Bronchial epithelial cell (primary cell): ENCODE data around the gene CARHSP1. TPM values are rescaled to one million over a fixed set of nuclear protein-coding genes. Genes with fewer than 3 reads are reported as not detected.
"Not testable (repeated sequence)": the region's sequence is repeated elsewhere in the genome, so short reads cannot be mapped to it uniquely, and the experiment has no call there.

ENCODE experiments used
- DNase-seq: peaks from one replicate; pipeline ENCODE4 v3.0.0-alpha.2; 2010; ENCODE audit warnings: low read depth
- FAIRE-seq: peaks from 2 replicates; lab custom pipeline; 2011; peaks lifted over from hg19 to GRCh38; lab: Jason Lieb, UNC
- H3K27me3 ChIP-seq: 2 replicates; pipeline ENCODE4 v1.5.1; 2011; ENCODE audit warnings: low read length; ENCODE audit not compliant: control insufficient read depth, insufficient read depth
- H3K36me3 ChIP-seq: 2 replicates; pipeline ENCODE4 v1.5.1; 2011; ENCODE audit warnings: low read length; ENCODE audit not compliant: control insufficient read depth, insufficient read depth
- H3K4me3 ChIP-seq: 2 replicates; pipeline ENCODE4 v1.5.1; 2011; ENCODE audit warnings: mild to moderate bottlenecking, low read depth, low read length, control low read depth
- total RNA-seq: library from RNA; depleted of rRNA; stranded (reverse); fragments of >200 nt; gene quantifications from 2 replicates; pipeline ENCODE4 v1.2.1, GENCODE V29; 2014
- TF ChIP-seq, protein P1 (sequence below): IDR thresholded peaks from 2 replicates; pipeline ENCODE4 v1.5.1; 2011; ENCODE audit warnings: mild to moderate bottlenecking, moderate library complexity, low read length, control low read depth, inconsistent platforms; ENCODE audit not compliant: insufficient read depth, severe bottlenecking

The CARHSP1 gene
- total RNA-seq, 1 donor from 2014 or later, result 63.7 TPM

DNA sequence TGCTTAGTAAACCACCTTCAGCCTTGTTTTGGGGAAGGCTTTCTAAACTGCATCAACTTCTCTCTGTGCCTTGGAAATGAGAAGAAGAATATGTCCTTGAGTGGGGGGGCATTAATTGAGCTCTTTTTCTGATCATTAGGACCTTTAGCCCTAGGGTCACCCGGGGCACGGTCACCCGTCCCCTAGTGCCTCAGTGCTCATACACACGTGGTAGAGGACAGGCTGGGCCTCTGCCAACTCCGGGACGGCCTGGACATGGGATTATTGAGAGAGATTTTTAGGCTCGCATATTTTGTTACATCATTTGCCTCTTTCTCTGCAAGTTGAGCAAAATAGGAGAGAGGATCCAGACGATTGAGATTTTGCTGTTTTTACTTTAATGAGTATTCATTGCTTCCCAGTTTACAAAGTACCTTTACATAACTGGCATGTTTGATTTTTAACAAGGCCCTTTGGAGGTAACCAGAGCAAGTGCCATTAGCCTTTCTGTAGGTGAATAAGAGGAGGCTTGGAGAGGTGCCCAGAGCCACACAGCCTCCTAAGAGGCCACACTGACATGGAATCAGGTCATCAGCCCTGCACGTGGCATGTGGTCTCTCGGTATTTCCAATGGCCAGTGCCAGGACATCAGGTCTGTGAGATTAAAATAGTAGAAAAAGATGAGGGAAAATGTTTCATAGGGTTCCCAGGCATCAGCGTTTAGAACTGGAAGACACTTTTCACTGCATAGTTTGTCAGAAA is 60.0 kb downstream of the CARHSP1 start:
- Histone ChIP-seq H3K36me3 (peaks cover 33% of the 10 kb centered on the region), H3K27me3 (no peaks in the 10 kb centered on the region), H3K4me3 (no peak overlapping the region)
- no peak for DNase-seq
- no peak for FAIRE-seq
- TF ChIP-seq, protein P1, sequence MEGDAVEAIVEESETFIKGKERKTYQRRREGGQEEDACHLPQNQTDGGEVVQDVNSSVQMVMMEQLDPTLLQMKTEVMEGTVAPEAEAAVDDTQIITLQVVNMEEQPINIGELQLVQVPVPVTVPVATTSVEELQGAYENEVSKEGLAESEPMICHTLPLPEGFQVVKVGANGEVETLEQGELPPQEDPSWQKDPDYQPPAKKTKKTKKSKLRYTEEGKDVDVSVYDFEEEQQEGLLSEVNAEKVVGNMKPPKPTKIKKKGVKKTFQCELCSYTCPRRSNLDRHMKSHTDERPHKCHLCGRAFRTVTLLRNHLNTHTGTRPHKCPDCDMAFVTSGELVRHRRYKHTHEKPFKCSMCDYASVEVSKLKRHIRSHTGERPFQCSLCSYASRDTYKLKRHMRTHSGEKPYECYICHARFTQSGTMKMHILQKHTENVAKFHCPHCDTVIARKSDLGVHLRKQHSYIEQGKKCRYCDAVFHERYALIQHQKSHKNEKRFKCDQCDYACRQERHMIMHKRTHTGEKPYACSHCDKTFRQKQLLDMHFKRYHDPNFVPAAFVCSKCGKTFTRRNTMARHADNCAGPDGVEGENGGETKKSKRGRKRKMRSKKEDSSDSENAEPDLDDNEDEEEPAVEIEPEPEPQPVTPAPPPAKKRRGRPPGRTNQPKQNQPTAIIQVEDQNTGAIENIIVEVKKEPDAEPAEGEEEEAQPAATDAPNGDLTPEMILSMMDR, result no peak

DNA sequence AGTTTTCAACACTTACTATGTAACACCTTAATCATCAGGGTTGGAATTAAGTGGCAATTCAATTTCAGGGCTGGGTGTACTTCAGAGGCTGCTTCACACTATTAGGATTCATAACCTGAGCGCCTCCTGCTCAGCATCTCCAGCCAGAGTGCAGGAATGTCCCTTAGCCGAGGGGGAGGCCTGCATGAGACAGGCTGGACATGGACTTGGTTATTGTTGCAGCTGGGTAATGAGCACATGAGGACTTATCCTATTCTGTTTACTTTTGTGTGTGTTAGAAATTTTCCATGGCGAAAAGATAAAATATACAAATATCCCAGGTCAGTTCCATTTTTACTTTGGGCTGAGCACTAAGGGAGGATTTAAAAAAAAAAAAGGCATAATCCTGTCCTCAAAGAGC is 60.8 kb downstream of the CARHSP1 start:
- DNase-seq (no peak), FAIRE-seq (no peak)
- no peaks in the 10 kb centered on the region for H3K27me3 ChIP-seq
- H3K4me3 ChIP-seq, result no peak overlapping the region
- H3K36me3 ChIP-seq, result peaks cover 29% of the 10 kb centered on the region
- TF ChIP-seq, protein P1, result no peak

DNA sequence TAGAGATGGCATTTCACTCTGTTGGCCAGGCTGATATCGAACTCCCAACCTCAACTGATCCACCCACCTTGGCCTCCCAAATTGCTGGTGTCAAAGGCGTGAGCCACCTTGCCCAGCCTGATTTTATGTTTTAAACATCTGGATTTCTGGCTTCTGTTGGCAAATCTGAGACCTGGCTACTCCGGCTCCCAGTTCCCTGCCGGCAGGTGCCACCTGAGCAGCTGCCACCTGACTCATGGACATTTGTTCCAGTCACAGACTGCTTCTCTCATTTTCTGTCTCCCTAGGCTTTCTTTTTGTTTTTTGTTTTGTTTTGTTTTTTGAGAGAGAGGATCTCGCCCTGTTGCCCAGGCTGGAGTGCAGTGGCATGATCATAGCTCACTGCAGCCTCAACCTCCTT is 61.6 kb downstream of the CARHSP1 start:
- DNase-seq, result no peak
- no peak for FAIRE-seq
- no peaks in the 10 kb centered on the region for H3K27me3 ChIP-seq
- H3K36me3 ChIP-seq, result peaks cover 28% of the 10 kb centered on the region
- TF ChIP-seq, protein P1, result no peak
- no peak overlapping the region for H3K4me3 ChIP-seq

DNA sequence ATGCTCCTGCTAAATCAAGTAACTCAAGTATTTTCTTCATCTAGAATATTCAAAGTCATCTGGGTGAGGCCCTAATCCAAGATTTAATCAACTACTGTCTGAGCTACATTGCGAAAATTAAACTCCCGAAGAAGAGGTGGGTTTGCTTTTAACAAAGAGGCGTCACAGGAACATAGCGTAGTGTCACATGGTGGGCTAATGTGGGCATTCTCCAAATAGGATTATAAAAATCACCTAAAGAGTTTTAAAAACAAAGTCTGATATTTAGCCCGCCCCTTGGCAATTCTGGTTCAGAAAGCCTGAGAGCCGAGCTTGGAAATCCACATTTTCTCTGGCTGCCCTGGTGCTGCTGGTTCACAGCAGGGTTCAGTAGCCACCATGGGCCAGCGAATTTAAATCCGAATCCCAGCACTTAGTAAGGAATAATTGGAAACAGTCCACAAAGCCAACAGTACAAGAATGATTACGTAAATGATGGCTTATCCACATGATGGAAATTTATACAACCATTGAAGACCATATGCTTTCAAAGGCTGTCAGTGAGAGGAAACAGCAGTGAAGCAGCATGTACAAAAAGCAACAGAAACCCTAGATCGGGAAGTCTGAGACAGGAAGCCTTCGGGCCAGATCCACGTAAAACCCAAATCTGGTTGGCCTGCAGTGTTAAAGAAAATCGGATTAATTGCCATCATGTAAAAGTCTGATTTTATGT is 62.4 kb downstream of the CARHSP1 start:
- TF ChIP-seq, protein P1, result no peak
- FAIRE-seq (no peak), DNase-seq (no peak)
- no peaks in the 10 kb centered on the region for H3K27me3 ChIP-seq
- H3K36me3 ChIP-seq, result peaks cover 26% of the 10 kb centered on the region
- no peak overlapping the region for H3K4me3 ChIP-seq

- H3K27me3 ChIP-seq, result no peaks in the 10 kb centered on the region
- peaks cover 22% of the 10 kb centered on the region for H3K36me3 ChIP-seq
- FAIRE-seq (no peak), DNase-seq (no peak)
- no peak overlapping the region for H3K4me3 ChIP-seq
- TF ChIP-seq, protein P1, result no peak
These were observed 64.5 kb downstream of the CARHSP1 start for GRCh38 chr16:8804313-8804712.

DNA sequence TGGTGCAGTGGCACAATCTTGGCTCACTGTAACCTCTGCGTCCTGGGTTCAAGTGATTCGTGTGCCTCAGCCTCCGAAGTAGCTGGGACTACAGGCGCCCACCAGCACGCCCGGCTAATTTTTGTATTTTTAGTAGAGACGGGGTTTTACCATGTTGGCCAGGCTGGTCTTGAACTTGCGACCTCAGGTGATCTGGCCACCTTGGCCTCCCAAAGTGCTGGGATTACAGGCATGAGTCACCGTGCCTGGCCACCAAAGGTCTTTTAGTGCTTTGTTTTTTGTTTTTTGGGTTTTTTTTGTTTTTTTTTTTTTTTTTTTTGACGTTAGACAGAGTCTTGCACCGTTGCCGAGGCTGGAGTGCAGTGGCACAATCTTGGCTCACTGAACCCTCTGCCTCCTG is 65.1 kb downstream of the CARHSP1 start:
- not testable (repeated sequence) for H3K4me3 ChIP-seq, FAIRE-seq, DNase-seq, H3K27me3 ChIP-seq
- peaks cover 20% of the 10 kb centered on the region for H3K36me3 ChIP-seq
